ENCODE data around the gene COIL.

- TF ChIP-seq CTCF (IDR thresholded peaks at IDR 0.05; ENCODE audit: extremely low read depth in 1 of 2, insufficient read depth in 1 of 2, low read depth in 1 of 2, low read length in 2 of 2) (no peak), EZH2 (IDR thresholded peaks at IDR 0.05; ENCODE audit: borderline replicate concordance, low read depth, low read length, severe bottlenecking) (no peak), POLR2A (IDR thresholded peaks at IDR 0.05; ENCODE audit: low read depth, low read length) (no peak), JUN (IDR thresholded peaks at IDR 0.05; ENCODE audit: borderline replicate concordance, insufficient read depth, insufficient read length, low read depth) (peak; percentile 87), POLR2AphosphoS5 (IDR thresholded peaks at IDR 0.05; ENCODE audit: insufficient read depth, low read depth, low read length) (no peak), MAX (IDR thresholded peaks at IDR 0.05; ENCODE audit: insufficient read depth, insufficient read length) (no peak), MYC (IDR thresholded peaks at IDR 0.05; ENCODE audit: low read depth, low read length) (no peak), FOS (IDR thresholded peaks at IDR 0.05; ENCODE audit: borderline replicate concordance, insufficient read depth, low read length) (peak; percentile 45)
These were observed 23.2 kb downstream of the COIL start for GRCh38 chr17:56937687-56938086.
